ENCODE data around the gene HEXA.

Gene HEXA

GRCh38 chr15:72319985-72320671 is 55.7 kb downstream of the HEXA start, which contains the start of gene CELF6:
TSS of gene CELF6 (minus strand) at chr15:72320157. CDS start at chr15:72319874, 283 bp downstream.
- Histone ChIP-seq H3K27me3 (ENCODE audit: insufficient read depth, low read length, poor library complexity, severe bottlenecking) (no peaks in the 10 kb centered on the region), H3K9me2 (replicated peaks; ENCODE audit: low read depth, low read length) (no peaks in the 10 kb centered on the region), H3K9ac (ENCODE audit: low read depth, low read length, poor library complexity, severe bottlenecking) (no peak within 1 kb of the TSS), H3K79me2 (ENCODE audit: insufficient read depth, low read length) (no peaks in the 10 kb centered on the region), H3K4me2 (ENCODE audit: low read depth, low read length, poor library complexity, severe bottlenecking) (no peak within 1 kb of the TSS), H3K4me1 (ENCODE audit: insufficient read depth, low read length, poor library complexity, severe bottlenecking) (no peaks in the 10 kb centered on the region), H2AFZ (ENCODE audit: low read length) (no peak within 1 kb of the TSS), H3F3A (ENCODE audit: low read depth) (no peaks in the 10 kb centered on the region), H3K36me3 (ENCODE audit: insufficient read depth, low read length) (no peaks in the 10 kb centered on the region), H3K4me3 (ENCODE audit: low read length, poor library complexity, severe bottlenecking) (no peak within 1 kb of the TSS), H4K20me1 (ENCODE audit: insufficient read depth, low read length, poor library complexity, severe bottlenecking) (no peaks in the 10 kb centered on the region), H3K9me3 (ENCODE audit: insufficient read depth, low read depth, low read length) (no peaks in the 10 kb centered on the region)
- no peak for TF ChIP-seq CTCF (conservative IDR thresholded peaks at IDR 0.05; ENCODE audit: low read length)
- no peak for TF ChIP-seq EZH2phosphoT487 (IDR thresholded peaks at IDR 0.05; ENCODE audit: borderline replicate concordance)

- Histone ChIP-seq H3K79me2 (ENCODE audit: insufficient read depth, low read length) (no peaks in the 10 kb centered on the region), H3K4me2 (ENCODE audit: low read depth, low read length, poor library complexity, severe bottlenecking) (no peak overlapping the region), H3K4me3 (ENCODE audit: low read length, poor library complexity, severe bottlenecking) (no peak overlapping the region), H3K4me1 (ENCODE audit: insufficient read depth, low read length, poor library complexity, severe bottlenecking) (no peaks in the 10 kb centered on the region), H3K36me3 (ENCODE audit: insufficient read depth, low read length) (no peaks in the 10 kb centered on the region), H2AFZ (ENCODE audit: low read length) (no peak overlapping the region), H3F3A (ENCODE audit: low read depth) (no peaks in the 10 kb centered on the region), H3K9ac (ENCODE audit: low read depth, low read length, poor library complexity, severe bottlenecking) (no peak overlapping the region), H3K9me2 (replicated peaks; ENCODE audit: low read depth, low read length) (no peaks in the 10 kb centered on the region), H3K9me3 (ENCODE audit: insufficient read depth, low read depth, low read length) (no peaks in the 10 kb centered on the region), H3K27me3 (ENCODE audit: insufficient read depth, low read length, poor library complexity, severe bottlenecking) (no peaks in the 10 kb centered on the region), H4K20me1 (ENCODE audit: insufficient read depth, low read length, poor library complexity, severe bottlenecking) (no peaks in the 10 kb centered on the region)
- TF ChIP-seq CTCF (conservative IDR thresholded peaks at IDR 0.05; ENCODE audit: low read length) (no peak), EZH2phosphoT487 (IDR thresholded peaks at IDR 0.05; ENCODE audit: borderline replicate concordance) (no peak)
Measured at GRCh38 chr15:72319360-72319984, 56.3 kb downstream of the HEXA start.

GRCh38 chr15:72318408-72318942 is 57.3 kb downstream of the HEXA start:
- Histone ChIP-seq H3K9me2 (replicated peaks; ENCODE audit: low read depth, low read length) (no peaks in the 10 kb centered on the region), H3K36me3 (ENCODE audit: insufficient read depth, low read length) (no peaks in the 10 kb centered on the region), H3K4me2 (ENCODE audit: low read depth, low read length, poor library complexity, severe bottlenecking) (no peak overlapping the region), H3K79me2 (ENCODE audit: insufficient read depth, low read length) (no peaks in the 10 kb centered on the region), H3K4me1 (ENCODE audit: insufficient read depth, low read length, poor library complexity, severe bottlenecking) (no peaks in the 10 kb centered on the region), H3F3A (ENCODE audit: low read depth) (no peaks in the 10 kb centered on the region), H3K9ac (ENCODE audit: low read depth, low read length, poor library complexity, severe bottlenecking) (no peak overlapping the region), H4K20me1 (ENCODE audit: insufficient read depth, low read length, poor library complexity, severe bottlenecking) (no peaks in the 10 kb centered on the region), H2AFZ (ENCODE audit: low read length) (no peak overlapping the region), H3K9me3 (ENCODE audit: insufficient read depth, low read depth, low read length) (no peaks in the 10 kb centered on the region), H3K27me3 (ENCODE audit: insufficient read depth, low read length, poor library complexity, severe bottlenecking) (no peaks in the 10 kb centered on the region), H3K4me3 (ENCODE audit: low read length, poor library complexity, severe bottlenecking) (no peak overlapping the region)
- TF ChIP-seq CTCF (conservative IDR thresholded peaks at IDR 0.05; ENCODE audit: low read length): no peak
- no peak for TF ChIP-seq EZH2phosphoT487 (IDR thresholded peaks at IDR 0.05; ENCODE audit: borderline replicate concordance)

Data from Loucy (cell line).